Iris pigment epithelial cell (primary cell): ENCODE data around the gene NTRK3.
A peak's percentile ranks its signal among the peaks of the same experiment; 100 is the strongest.

Experiments
- DNase-seq: peaks from one replicate; pipeline ENCODE4 v3.0.0-alpha.2; 2011; ENCODE audit warnings: low read depth

The NTRK3 gene

DNA sequence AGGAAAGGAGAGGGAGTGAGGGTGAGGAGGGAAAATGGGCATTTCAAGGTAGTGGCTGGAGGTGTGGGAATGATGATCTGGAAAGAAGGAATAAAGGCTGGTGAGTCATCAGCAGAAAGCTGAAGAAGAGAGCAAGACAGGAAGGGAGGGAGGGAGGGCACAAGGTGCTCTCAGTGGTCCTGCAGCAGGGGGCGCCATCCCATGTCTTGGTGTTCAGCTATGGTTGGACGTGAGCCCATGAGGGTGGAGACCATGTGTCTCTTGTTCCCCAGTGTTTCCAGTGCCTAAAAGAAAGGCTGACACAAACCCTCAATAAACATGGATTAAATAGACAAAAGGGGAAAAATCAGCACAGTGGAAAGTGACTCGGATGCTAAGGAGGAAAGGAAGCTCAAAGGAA lies 228.5 kb downstream of the NTRK3 start:
- DNase-seq: no peak

DNA sequence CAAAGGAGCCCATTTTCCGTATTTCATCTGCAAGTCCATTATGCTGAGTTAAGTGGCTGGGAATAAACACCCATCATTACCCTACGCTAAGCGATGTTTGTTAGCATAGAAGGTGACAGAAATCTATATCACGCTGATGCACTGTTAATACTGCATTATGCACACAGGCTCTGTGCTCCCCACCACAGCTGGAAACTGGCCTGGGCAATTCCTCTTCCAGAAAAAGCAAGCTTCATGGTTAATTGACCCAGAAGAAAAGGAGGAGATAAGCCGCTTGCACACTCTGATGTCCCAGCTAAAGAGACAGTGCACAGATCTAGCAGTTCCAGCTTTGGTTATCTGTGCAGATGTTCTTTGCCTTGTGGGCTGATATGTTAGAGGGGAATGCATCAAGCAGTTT lies 232.6 kb downstream of the NTRK3 start:
- no peak for DNase-seq

DNA sequence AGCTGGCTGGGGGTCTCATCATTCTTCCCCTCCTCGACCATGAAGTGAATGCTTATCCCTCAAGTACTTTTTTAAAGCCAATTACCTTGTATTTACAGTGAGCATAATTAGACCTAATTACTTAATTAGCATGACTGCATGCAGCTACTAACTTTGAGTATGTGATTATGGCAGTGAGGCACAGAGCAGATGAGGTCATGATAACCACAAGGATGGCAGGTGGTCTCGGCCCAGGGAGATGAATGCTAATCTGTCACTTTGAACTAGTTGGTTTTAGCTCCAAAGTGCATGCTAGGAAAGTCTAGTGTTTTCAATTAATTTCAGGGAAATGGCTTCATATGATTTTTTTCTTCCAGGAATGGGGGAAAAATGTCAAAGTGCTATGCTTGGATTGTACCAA lies 233.8 kb downstream of the NTRK3 start:
- DNase-seq: no peak

DNA sequence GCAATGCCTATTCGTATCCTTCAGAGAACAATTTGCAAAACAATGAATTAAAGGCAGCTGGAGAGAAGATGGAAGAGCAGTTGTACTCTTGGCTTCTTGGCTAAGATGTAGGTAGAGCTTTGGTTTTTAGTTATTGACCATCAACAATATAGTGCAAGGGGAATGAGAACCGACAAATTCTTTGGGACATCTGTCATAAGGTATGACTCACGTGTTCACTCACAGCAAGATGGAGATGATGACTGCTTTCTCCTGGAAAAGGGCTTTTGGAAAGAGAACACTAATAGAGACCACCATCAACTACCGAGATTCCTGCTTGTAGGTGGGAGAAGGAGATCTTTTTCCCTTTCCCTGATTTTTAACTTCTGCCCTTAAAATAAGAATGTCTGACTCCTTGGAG lies 234.9 kb downstream of the NTRK3 start:
- no peak for DNase-seq

GRCh38 chr15:88020806-88021205 lies 235.7 kb downstream of the NTRK3 start:
- DNase-seq: no peak

DNA sequence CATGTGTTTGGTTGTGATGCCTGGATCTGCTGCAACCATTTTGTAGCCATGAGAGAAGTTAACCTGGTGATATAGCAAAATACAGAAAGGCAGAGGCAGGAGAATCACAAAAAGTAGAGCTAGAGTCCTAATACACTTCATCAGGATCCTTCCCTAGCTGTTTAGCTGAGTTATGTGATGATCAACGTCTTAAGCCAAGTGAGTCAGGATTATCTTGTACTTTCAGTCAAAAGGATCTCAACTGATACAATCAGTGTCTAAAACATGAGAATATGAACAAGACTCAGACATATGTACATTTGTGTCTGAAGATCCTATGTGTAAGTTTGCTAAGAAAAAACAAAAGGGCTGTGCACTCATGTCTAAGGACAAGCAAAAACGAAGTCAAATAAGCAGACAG lies 236.9 kb downstream of the NTRK3 start:
- DNase-seq: no peak

DNA sequence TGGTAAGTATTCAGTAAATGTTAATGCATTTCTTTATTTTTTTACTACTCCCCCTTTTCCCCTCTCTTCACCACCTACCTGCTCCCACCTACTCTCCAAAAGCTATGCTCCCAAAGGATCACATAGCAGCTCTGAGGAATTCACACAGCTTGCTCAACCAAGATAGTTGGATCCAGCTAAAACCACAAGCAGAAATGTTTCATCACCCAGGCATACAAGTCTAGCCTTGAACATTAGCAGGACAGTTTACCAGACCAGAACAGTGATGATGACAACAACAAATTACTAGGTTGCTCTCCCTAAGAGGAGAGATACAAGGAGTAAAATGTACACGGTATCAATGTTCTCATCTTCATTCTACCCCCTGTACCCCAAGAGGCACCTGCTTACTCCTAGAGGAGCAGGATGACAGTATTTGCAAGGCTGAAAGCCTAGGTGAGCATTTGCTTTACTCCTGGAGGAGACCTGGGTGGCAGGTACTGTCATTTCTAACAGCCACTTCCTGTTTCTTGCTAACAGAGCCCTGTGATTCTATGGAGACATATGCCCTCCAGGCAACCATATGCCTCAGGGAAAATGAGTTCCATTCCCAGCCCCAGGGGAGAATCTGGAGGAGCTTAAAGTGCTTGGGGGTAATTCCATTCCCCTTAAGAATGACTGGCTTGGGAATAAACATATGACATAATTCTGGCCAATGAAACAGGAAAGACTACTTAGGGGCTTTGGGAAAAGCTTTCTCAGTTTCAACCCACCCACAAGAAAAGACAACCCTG lies 237.5 kb downstream of the NTRK3 start:
- DNase-seq: peak; percentile 13

- no peak for DNase-seq
Measured at GRCh38 chr15:88017753-88018152, 238.8 kb downstream of the NTRK3 start.

DNA sequence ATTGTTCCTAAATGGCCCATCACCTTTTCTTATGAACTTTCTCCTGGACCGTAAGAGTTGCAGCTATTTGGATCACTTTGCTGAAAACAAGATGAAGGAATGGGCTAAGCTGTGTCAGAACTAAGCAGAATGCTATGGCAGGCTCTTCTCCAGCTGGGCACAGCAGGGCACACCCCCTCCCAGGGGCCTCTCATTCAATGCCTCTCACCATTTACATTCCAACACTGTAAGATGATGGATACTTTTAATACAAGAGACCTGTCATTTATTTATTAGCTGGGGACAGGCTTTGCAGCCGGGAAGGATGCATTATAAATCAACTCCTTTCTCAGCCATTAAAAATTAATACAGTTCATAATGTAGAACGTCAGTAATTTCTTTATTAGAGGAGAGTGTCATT lies 240.1 kb downstream of the NTRK3 start:
- DNase-seq: no peak

DNA sequence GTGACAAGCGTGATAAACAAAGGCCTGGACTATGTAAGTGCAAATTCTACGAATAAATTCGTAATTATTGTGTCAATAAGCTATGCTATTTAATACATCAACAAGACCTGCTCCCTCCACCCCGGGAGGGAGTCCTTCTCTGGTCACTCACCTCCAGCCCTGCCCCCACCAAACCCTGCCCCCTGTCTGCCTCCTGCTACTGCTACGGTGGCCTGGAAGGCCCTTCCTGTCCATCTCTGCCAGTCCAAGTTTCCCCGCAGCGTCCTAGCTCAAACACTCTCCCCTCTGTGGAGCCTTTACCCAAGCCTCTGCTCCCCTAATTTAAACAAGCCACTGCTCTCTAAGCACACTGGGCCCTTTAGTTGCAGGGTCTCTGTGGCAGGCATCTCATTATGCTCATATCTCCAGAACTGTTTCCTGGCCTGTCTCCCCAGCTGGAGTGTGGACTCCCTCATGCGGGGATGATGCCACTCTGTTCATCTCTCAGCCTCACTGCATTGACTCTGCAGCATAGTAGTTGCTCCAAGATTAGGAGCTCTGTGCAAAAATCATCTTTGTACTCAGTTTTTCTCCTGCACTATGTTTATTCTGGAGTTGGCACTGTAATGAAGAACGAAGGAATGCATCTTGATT lies 241.2 kb downstream of the NTRK3 start:
- DNase-seq: no peak

DNA sequence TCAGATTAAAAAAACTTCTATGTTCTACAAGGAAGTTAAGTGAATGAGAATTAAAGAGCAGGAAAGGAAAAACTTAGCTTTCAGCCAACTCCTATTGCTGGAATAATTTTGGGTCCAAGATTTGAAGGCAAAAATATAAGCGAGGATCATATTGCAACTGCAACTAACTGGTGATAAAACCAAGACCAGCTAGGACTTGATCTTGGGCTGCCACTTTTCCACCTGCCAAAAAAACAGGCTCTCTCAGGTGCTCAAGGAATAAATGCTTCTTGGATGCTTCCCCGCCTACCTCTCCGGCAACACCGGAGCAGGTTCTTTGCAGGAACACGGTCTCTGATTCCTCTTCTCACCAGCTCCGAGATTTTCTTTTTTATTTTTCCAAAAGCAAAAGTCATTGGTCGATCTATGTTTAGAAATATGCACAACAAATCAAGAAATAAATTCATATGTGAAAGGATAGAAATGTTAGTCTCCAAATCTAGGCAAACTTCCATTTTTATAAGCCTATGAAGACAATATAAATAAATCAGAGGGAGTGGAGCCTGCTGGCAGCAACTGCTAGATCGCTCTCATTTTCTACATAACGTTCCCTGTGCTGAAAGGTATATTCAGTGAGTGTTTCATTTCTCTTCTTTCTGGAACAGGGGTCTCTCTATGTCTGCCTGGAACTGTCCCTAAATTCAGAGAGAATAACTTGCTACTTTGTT lies 241.9 kb downstream of the NTRK3 start:
- DNase-seq: no peak

- no peak for DNase-seq
Measured at GRCh38 chr15:88013111-88013510, 243.4 kb downstream of the NTRK3 start.

DNA sequence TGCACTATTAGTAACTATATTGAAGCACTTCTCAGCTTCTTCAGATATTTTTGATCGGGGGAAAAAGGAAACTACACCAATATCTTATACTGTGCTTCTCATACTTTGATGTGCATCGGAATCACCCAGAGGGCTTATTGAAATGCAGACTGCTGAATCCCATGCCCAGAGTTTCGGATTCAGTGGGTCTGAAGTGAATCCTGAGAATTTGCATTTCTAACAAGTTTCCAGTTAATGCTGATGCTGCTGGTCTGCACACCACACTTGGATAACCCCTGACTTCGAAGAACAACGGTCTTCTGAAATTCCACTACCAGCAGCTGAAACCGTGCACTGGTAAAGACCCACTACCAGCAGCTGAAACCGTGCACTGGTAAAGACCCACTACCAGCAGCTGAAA lies 243.9 kb downstream of the NTRK3 start:
- no peak for DNase-seq

- no peak for DNase-seq
Measured at GRCh38 chr15:88012233-88012632, 244.3 kb downstream of the NTRK3 start.

DNA sequence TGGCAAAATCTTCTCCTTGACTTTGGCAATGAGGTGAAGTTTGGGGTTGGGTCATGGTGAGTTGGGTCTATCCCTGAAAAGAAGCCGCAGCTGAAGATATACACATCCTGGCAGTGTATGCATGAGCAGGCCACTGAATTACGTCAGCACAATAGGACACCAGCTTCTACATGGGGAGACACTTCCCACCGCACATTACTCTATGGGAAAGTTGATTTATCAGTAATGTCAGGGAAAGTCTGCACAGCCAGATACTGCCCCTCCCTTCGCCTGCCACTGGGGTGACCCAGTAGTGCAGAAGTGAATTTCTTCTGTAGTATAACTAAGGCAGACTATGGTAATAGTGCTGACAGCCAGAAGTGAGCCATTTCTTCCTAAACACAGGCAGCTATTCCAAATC lies 245.0 kb downstream of the NTRK3 start:
- no peak for DNase-seq

GRCh38 chr15:88006146-88006545 lies 250.4 kb downstream of the NTRK3 start:
- DNase-seq: no peak

DNA sequence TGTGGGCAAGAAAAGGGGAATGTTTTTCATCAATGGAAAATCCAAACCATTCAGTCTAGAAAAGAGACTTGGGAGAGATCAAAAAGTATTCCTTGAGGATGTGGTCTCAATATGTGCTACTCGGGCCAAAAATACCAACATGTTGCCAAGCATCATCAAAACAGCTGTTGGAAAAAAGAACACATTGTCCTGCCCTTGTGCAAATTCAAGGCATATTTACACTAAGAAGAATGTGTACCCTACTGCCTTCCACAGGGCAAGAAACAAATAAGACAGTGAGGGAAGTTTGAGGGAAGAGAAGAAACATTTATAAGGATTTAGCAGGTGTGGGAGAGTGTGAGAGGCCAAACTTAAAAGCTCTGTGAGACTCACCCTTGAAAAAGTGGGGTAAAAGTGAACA lies 252.1 kb downstream of the NTRK3 start:
- no peak for DNase-seq

GRCh38 chr15:88003541-88004327 lies 252.8 kb downstream of the NTRK3 start:
- DNase-seq: no peak

DNA sequence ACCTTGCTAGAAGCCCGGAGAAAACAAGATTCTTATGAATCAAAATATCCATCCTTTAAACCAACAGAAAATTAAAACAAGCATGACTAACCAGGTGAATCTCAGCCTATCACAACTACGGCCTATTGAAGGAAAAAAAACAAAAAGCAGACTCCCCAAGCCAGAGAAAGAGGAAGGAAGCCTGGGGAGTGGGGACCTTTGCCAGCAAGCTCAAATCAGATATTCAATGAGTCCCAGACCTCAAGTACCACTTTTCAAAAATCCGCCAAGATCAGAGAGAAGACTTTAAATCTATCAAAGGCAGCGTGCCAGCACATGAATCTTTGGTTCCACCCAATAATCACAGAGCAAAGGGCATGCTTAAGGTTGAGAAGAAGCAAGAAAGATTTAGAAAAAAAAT lies 253.8 kb downstream of the NTRK3 start:
- DNase-seq: no peak

DNA sequence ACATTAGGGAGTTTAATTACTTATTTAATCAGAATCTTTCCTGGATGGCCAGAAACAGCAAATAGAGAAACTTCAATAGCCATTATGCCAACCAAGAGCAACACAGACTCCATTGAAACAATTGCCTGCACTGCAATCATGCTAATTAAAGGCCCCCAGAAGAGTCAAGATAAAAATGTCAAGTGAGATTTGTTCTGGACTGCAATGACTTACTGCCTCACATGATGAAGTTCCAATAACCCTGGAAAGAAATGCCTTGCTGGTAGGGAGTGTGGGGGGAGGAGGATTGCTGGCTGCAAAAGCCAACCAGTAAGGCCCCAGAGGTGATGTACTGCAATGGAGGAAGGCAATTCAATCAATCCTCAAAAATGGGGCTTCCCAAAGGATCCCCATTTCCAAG lies 257.9 kb downstream of the NTRK3 start:
- no peak for DNase-seq

GRCh38 chr15:87986776-87987175 lies 269.8 kb downstream of the NTRK3 start:
- no peak for DNase-seq

DNA sequence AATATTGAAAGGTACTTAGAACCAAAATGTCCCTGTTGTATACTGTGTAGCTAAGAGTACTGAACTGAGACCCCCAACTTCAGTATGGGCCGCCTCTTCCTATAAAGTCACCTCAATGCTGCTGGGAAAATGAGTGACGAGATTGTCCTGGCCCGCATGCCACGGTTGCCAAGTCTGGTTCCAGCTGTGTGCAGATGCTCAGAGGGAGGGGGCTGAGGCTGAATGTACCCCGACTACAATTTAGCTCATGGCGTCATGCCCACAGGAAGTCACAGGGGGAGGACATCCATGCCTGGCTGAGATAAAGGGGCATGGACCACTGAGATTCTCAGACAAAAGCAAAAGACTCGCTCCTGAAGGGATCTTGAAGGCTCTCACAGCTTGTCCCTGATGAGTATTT lies 271.1 kb downstream of the NTRK3 start:
- DNase-seq: no peak

GRCh38 chr15:87981969-87982368 lies 274.6 kb downstream of the NTRK3 start:
- DNase-seq: no peak
